Measurements from ENCODE around the gene DMD. TPM values are rescaled to one million over a fixed set of nuclear protein-coding genes. Genes with fewer than 3 reads are reported as not detected.

Gene DMD
- total and polyA plus RNA-seq, 4 experiments from 2014 or later: 0.18 to 0.55 (median 0.19) TPM; not detected in 1

DNA sequence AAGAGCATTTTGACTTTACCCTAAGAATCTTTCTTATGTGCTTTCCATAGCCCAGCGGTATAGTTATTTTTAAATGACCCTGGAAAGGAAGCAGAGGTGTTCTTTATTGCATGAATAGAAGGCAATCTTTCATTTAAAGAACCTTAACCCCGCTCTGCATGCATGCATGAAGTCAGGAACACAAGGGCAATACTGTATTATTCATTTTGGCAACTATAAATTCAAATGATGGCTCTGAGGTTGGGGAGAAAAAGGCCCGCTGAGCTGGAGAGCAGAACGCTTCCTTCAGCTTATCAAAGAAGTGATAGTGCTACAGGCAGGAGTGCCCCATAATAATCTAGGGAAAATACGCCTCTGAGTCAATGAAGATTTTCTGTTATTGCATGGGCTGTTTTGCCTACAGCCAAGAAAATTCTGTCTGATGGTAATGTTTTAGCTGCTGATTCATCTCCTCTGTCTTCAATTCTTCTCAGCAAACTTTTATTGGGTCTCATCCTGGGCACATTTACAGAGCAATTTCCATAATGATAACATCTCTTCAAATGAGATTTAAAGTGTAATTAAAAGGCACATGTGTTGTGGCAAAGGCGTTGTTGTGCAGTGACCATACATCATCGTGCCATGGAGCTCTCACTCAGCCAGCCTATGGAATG is 1687.3 kb downstream of the DMD start:
- no peak overlapping the region for H3K27ac ChIP-seq (ENCODE audit: low read depth, low read length)
- no peaks in the 10 kb centered on the region for H3K9me3 ChIP-seq (ENCODE audit: control insufficient read depth in 1 of 2, low read length in 2 of 2)
- ChIA-PET POLR2A (ENCODE audit: partially characterized antibody) (no interaction called here), CTCF (ENCODE audit: partially characterized antibody) (no interaction called here)
- H3K27me3 ChIP-seq (ENCODE audit: insufficient read depth, low read length): no peaks in the 10 kb centered on the region
- no peak overlapping the region for H3K27ac Mint-ChIP-seq
- no peaks in the 10 kb centered on the region for H3K27me3 Mint-ChIP-seq
- no peak for DNase-seq
- no peak overlapping the region for H3K4me3 ChIP-seq (ENCODE audit: low read length in 2 of 2)
- no peaks in the 10 kb centered on the region for H3K36me3 ChIP-seq (ENCODE audit: insufficient read depth, low read length)
- no peaks in the 10 kb centered on the region for H3K4me1 Mint-ChIP-seq
- intact Hi-C loops (cut with micrococcal nuclease): no loop called here
- H3K4me1 ChIP-seq (ENCODE audit: insufficient read depth, low read length): no peaks in the 10 kb centered on the region
- H3K9me3 Mint-ChIP-seq: peaks cover 0 to 4% (median 0%) of the 10 kb centered on the region in 8 donors
- H3K36me3 Mint-ChIP-seq: no peaks in the 10 kb centered on the region
- H3K4me3 Mint-ChIP-seq: no peak overlapping the region

DNA sequence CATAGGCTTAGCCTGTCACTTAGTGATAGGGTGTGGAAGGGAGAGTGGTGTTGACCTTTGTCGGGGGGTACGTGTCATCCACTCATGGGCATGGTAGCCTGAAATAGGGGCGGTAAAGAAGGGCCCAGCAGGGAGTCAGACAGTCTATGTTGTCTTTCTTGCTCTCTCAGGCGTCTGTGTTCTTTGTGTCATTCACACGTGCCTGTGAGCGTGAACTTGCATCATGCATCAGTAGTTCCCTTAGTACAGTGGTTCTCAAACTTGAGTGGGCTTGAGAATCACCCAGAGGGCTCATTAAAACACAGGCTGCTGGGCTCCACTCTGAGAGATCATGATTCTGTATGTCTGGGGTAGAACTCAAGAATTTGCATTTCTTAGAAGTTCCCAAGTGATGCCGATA is 1688.6 kb downstream of the DMD start:
- no peak overlapping the region for H3K4me3 ChIP-seq (ENCODE audit: low read length in 2 of 2)
- ChIA-PET CTCF (ENCODE audit: partially characterized antibody) (no interaction called here), POLR2A (ENCODE audit: partially characterized antibody) (no interaction called here)
- intact Hi-C loops (cut with micrococcal nuclease): no loop called here
- no peaks in the 10 kb centered on the region for H3K4me1 Mint-ChIP-seq
- H3K27ac Mint-ChIP-seq: no peak overlapping the region
- peaks cover 0 to 5% (median 0%) of the 10 kb centered on the region in 8 donors for H3K9me3 Mint-ChIP-seq
- no peaks in the 10 kb centered on the region for H3K4me1 ChIP-seq (ENCODE audit: insufficient read depth, low read length)
- no peak overlapping the region for H3K27ac ChIP-seq (ENCODE audit: low read depth, low read length)
- no peak for DNase-seq
- no peaks in the 10 kb centered on the region for H3K27me3 Mint-ChIP-seq
- H3K36me3 Mint-ChIP-seq: no peaks in the 10 kb centered on the region
- H3K36me3 ChIP-seq (ENCODE audit: insufficient read depth, low read length): no peaks in the 10 kb centered on the region
- H3K9me3 ChIP-seq (ENCODE audit: control insufficient read depth in 1 of 2, low read length in 2 of 2): no peaks in the 10 kb centered on the region
- no peaks in the 10 kb centered on the region for H3K27me3 ChIP-seq (ENCODE audit: insufficient read depth, low read length)
- H3K4me3 Mint-ChIP-seq: no peak overlapping the region

DNA sequence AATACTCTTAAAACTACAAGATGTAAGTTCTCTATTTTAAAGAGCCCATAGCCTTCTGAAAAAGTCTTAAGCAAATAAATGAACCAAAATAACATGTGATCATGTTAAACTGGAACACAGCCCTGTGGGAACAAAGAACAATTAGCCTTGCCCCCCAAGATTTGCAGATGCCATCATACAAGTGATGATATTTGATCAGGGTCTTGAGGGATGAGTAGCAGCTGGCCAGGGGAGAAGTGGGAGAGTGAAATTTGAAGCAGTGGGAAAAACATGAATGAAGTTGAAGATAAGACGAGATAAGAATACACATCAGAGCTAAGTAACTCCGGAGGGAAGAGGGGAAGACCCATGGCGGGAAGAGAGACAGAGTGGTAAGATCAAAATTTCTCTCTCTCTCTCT is 1689.4 kb downstream of the DMD start:
- CTCF ChIA-PET (ENCODE audit: partially characterized antibody): no interaction called here
- Mint-ChIP-seq H3K4me1 (no peaks in the 10 kb centered on the region), H3K27ac (no peak overlapping the region), H3K4me3 (no peak overlapping the region), H3K9me3 (peaks cover 0 to 6% (median 0%) of the 10 kb centered on the region in 8 donors), H3K36me3 (no peaks in the 10 kb centered on the region), H3K27me3 (no peaks in the 10 kb centered on the region)
- no peaks in the 10 kb centered on the region for H3K36me3 ChIP-seq (ENCODE audit: insufficient read depth, low read length)
- H3K9me3 ChIP-seq (ENCODE audit: control insufficient read depth in 1 of 2, low read length in 2 of 2): no peaks in the 10 kb centered on the region
- intact Hi-C loops (cut with micrococcal nuclease): no loop called here
- H3K4me1 ChIP-seq (ENCODE audit: insufficient read depth, low read length): no peaks in the 10 kb centered on the region
- no peak for DNase-seq
- H3K27ac ChIP-seq (ENCODE audit: low read depth, low read length): no peak overlapping the region
- H3K27me3 ChIP-seq (ENCODE audit: insufficient read depth, low read length): no peaks in the 10 kb centered on the region
- H3K4me3 ChIP-seq (ENCODE audit: low read length in 2 of 2): no peak overlapping the region
- POLR2A ChIA-PET (ENCODE audit: partially characterized antibody): no interaction called here

DNA sequence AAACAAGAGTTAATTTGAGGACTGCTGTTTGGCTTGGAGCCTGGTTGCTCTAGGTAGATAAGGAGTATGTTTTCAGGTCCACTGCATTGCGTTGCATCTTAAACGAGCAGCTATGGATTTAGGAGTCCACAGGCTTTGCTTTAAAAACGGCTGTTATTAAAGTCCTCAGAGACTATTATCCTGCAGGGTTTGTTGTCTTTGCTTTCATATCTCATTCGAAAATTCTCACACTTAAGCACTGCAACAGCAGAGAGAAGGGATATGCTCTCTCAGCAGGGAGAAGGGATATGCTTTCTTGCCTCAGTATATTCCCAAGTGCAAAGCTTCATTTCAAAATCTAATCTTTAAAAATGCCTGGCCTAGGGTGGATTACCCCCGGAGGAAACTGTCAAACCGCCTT is 1694.8 kb downstream of the DMD start:
- H3K4me1 Mint-ChIP-seq: no peaks in the 10 kb centered on the region
- ChIA-PET CTCF (ENCODE audit: partially characterized antibody) (no interaction called here), POLR2A (ENCODE audit: partially characterized antibody) (no interaction called here)
- no peak overlapping the region for H3K27ac Mint-ChIP-seq
- H3K36me3 Mint-ChIP-seq: no peaks in the 10 kb centered on the region
- Histone ChIP-seq H3K9me3 (ENCODE audit: control insufficient read depth in 1 of 2, low read length in 2 of 2) (no peaks in the 10 kb centered on the region), H3K4me1 (ENCODE audit: insufficient read depth, low read length) (no peaks in the 10 kb centered on the region), H3K27ac (ENCODE audit: low read depth, low read length) (no peak overlapping the region), H3K4me3 (ENCODE audit: low read length in 2 of 2) (no peak overlapping the region), H3K36me3 (ENCODE audit: insufficient read depth, low read length) (no peaks in the 10 kb centered on the region), H3K27me3 (ENCODE audit: insufficient read depth, low read length) (no peaks in the 10 kb centered on the region)
- peaks cover 0 to 4% (median 0%) of the 10 kb centered on the region in 8 donors for H3K9me3 Mint-ChIP-seq
- no peak overlapping the region for H3K4me3 Mint-ChIP-seq
- intact Hi-C loops (cut with micrococcal nuclease): no loop called here
- no peak for DNase-seq
- no peaks in the 10 kb centered on the region for H3K27me3 Mint-ChIP-seq

DNA sequence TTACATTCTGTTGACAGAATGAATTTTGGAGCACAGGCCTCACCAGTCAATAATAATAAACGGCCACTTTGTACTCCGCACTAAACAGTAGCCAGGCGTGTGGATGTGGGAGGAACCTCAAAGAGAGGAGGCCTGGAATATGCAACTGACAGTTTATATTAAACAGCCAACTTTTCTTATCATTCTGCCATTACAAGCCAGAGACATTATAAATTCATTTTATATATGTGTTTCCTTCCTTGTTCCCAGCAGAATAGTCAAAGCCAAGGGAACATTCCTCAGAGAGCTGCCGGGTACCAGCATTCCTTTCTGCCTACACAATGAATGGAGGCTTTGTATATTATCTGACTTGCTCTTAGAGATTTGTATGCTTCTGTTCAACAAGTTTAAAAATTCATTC is 1703.0 kb downstream of the DMD start:
- H3K27ac ChIP-seq (ENCODE audit: low read depth, low read length): no peak overlapping the region
- no peak overlapping the region for H3K4me3 Mint-ChIP-seq
- H3K9me3 ChIP-seq (ENCODE audit: control insufficient read depth in 1 of 2, low read length in 2 of 2): no peaks in the 10 kb centered on the region
- intact Hi-C loops (cut with micrococcal nuclease): no loop called here
- peaks cover 0 to 4% (median 0%) of the 10 kb centered on the region in 8 donors for H3K9me3 Mint-ChIP-seq
- POLR2A ChIA-PET (ENCODE audit: partially characterized antibody): no interaction called here
- no peak overlapping the region for H3K4me3 ChIP-seq (ENCODE audit: low read length in 2 of 2)
- no peaks in the 10 kb centered on the region for H3K27me3 Mint-ChIP-seq
- no peaks in the 10 kb centered on the region for H3K4me1 ChIP-seq (ENCODE audit: insufficient read depth, low read length)
- no peaks in the 10 kb centered on the region for H3K4me1 Mint-ChIP-seq
- no peak for DNase-seq
- no peaks in the 10 kb centered on the region for H3K27me3 ChIP-seq (ENCODE audit: insufficient read depth, low read length)
- CTCF ChIA-PET (ENCODE audit: partially characterized antibody): interaction anchor here (0.6 kb wide), 1 partner anchor 175 kb away, joined by 3 read pairs; no protein-coding TSS in a partner anchor
- H3K36me3 ChIP-seq (ENCODE audit: insufficient read depth, low read length): no peaks in the 10 kb centered on the region
- no peaks in the 10 kb centered on the region for H3K36me3 Mint-ChIP-seq
- no peak overlapping the region for H3K27ac Mint-ChIP-seq

DNA sequence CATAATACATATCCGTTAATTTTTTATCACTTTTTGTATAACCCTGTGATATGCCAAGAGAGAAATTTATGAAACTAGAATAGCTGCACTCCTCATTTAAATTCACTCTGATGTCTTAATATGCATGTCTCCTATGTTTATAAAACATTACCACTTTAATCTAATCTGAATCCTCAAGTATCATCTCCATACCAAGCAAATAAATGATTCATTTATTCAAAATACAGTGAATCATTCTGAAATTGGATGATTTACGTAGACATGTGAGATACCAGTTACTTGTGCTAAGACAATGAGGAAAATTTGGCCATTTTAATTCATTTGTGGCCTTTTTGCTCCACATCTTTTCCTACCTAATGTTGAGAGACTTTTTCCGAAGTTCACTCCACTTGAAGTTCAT is 1704.4 kb downstream of the DMD start:
- Mint-ChIP-seq H3K4me1 (no peaks in the 10 kb centered on the region), H3K4me3 (no peak overlapping the region), H3K27me3 (no peaks in the 10 kb centered on the region), H3K27ac (no peak overlapping the region), H3K9me3 (peaks cover 0 to 4% (median 0%) of the 10 kb centered on the region in 8 donors), H3K36me3 (no peaks in the 10 kb centered on the region)
- CTCF ChIA-PET (ENCODE audit: partially characterized antibody): no interaction called here
- DNase-seq: no peak
- H3K27me3 ChIP-seq (ENCODE audit: insufficient read depth, low read length): no peaks in the 10 kb centered on the region
- no peaks in the 10 kb centered on the region for H3K4me1 ChIP-seq (ENCODE audit: insufficient read depth, low read length)
- intact Hi-C loops (cut with micrococcal nuclease): no loop called here
- no peaks in the 10 kb centered on the region for H3K36me3 ChIP-seq (ENCODE audit: insufficient read depth, low read length)
- no peak overlapping the region for H3K27ac ChIP-seq (ENCODE audit: low read depth, low read length)
- H3K4me3 ChIP-seq (ENCODE audit: low read length in 2 of 2): no peak overlapping the region
- no peaks in the 10 kb centered on the region for H3K9me3 ChIP-seq (ENCODE audit: control insufficient read depth in 1 of 2, low read length in 2 of 2)
- POLR2A ChIA-PET (ENCODE audit: partially characterized antibody): no interaction called here

DNA sequence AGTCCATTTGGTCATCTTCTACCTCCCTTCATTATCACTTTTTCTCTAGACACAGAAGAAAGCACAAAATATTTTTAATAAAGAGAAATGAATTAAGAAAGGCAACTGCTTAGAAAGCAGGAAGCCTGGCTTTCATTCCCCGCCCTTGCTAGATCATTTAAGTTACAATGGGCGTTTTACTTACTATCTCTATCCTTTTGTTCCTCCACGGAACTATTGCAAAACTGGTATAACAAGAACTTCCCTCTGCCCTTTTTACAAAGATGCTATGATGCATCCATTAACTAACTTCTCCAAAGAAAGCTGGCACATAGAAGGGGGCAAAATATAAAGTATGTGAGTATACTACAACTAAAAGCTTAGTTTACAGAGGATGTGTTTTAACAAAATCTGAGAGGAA is 1705.0 kb downstream of the DMD start:
- intact Hi-C loops (cut with micrococcal nuclease): no loop called here
- no peaks in the 10 kb centered on the region for H3K36me3 Mint-ChIP-seq
- H3K4me1 Mint-ChIP-seq: no peaks in the 10 kb centered on the region
- no peaks in the 10 kb centered on the region for H3K9me3 ChIP-seq (ENCODE audit: control insufficient read depth in 1 of 2, low read length in 2 of 2)
- H3K27ac ChIP-seq (ENCODE audit: low read depth, low read length): no peak overlapping the region
- H3K36me3 ChIP-seq (ENCODE audit: insufficient read depth, low read length): no peaks in the 10 kb centered on the region
- H3K4me3 ChIP-seq (ENCODE audit: low read length in 2 of 2): no peak overlapping the region
- H3K4me3 Mint-ChIP-seq: no peak overlapping the region
- no peaks in the 10 kb centered on the region for H3K27me3 ChIP-seq (ENCODE audit: insufficient read depth, low read length)
- DNase-seq: no peak
- ChIA-PET CTCF (ENCODE audit: partially characterized antibody) (no interaction called here), POLR2A (ENCODE audit: partially characterized antibody) (no interaction called here)
- no peaks in the 10 kb centered on the region for H3K27me3 Mint-ChIP-seq
- H3K9me3 Mint-ChIP-seq: peaks cover 0 to 4% (median 0%) of the 10 kb centered on the region in 8 donors
- no peak overlapping the region for H3K27ac Mint-ChIP-seq
- no peaks in the 10 kb centered on the region for H3K4me1 ChIP-seq (ENCODE audit: insufficient read depth, low read length)

DNA sequence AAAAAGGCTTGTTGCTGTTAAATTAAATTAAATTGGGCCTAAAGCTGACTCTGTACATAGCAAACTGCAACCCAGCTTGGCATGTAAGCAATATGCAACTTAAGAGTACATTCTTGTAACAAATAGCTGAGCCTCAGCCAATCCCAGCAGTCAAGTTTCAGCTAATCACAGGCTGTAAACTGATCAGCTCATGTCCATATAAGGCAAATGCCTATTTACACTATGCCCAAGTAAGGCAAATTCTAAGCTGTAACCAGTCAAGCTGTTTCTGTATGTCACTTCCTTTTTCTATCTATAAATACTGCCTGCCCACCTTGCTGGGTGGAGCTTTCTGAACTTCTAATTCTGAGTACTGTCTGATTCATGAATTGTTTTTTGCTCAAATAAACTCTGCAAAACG is 1710.4 kb downstream of the DMD start:
- H3K4me3 Mint-ChIP-seq: no peak overlapping the region
- intact Hi-C loops (cut with micrococcal nuclease): no loop called here
- H3K9me3 Mint-ChIP-seq: peaks cover 0 to 2% (median 0%) of the 10 kb centered on the region in 8 donors
- H3K27me3 Mint-ChIP-seq: no peaks in the 10 kb centered on the region
- DNase-seq: no peak
- no peaks in the 10 kb centered on the region for H3K4me1 Mint-ChIP-seq
- no peaks in the 10 kb centered on the region for H3K4me1 ChIP-seq (ENCODE audit: insufficient read depth, low read length)
- no peaks in the 10 kb centered on the region for H3K36me3 ChIP-seq (ENCODE audit: insufficient read depth, low read length)
- H3K27ac ChIP-seq (ENCODE audit: low read depth, low read length): no peak overlapping the region
- no peaks in the 10 kb centered on the region for H3K9me3 ChIP-seq (ENCODE audit: control insufficient read depth in 1 of 2, low read length in 2 of 2)
- ChIA-PET POLR2A (ENCODE audit: partially characterized antibody) (no interaction called here), CTCF (ENCODE audit: partially characterized antibody) (no interaction called here)
- H3K27me3 ChIP-seq (ENCODE audit: insufficient read depth, low read length): no peaks in the 10 kb centered on the region
- H3K27ac Mint-ChIP-seq: no peak overlapping the region
- H3K4me3 ChIP-seq (ENCODE audit: low read length in 2 of 2): no peak overlapping the region
- H3K36me3 Mint-ChIP-seq: no peaks in the 10 kb centered on the region
